ENCODE data around the gene TEX44.
A peak's percentile ranks its signal among the peaks of the same experiment; 100 is the strongest.

Gene TEX44

DNA sequence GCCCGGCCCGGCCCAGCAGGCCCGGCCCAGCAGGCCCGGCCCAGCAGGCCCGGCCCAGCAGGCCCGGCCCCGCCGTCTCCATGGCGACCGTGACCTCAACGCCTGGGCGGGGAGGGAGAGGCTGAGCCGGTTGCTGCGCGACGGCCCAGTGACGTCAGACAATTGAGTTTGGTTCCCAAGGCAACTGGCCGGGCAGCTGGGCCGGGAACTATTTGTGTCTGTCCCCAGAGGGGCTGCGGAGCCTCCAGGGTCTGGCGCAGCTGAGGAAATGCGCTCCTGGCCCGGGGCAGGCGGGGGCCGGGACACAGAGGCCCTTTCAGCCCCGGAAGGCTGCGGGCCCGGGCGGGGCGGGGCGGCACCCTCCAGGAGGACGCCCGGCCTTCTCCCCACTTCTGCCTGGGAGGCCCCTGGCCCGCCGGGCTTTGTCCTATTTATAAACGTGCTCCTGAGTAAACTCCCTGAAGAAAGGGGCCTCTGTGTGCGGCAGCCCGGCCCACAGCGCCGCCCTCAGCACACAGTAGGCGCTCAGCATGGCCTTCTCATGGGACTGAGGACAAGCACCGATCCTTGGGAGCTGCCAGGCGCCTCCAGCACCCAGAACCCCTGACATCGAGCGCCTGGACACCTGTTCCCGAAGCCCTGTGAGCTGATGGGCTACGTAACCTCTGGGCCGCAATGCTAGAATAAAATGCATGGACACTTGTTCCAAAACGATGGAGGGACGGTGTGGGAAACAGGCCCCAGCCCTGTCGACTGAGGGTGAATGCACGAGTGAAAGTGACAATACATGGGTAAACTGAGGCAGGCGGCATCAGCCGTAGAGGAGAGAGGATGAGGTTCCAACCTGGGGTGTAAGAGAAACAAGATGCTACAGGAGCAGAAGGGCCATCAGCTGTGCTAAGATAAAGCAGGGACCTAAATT lies 12.3 kb downstream of the TEX44 start:
- DNase-seq (ENCODE audit: low read depth in 2 of 2) = peak; percentile 88 to 90

- DNase-seq (ENCODE audit: low read depth in 2 of 2) = no peak
Observed at GRCh38 chr2:231605607-231606091, 13.0 kb downstream of the TEX44 start.

GRCh38 chr2:231606941-231607340 lies 14.3 kb downstream of the TEX44 start:
- DNase-seq (ENCODE audit: low read depth in 2 of 2) = no peak

GRCh38 chr2:231611273-231612108 lies 18.8 kb downstream of the TEX44 start:
- peak; percentile 57 to 61 for DNase-seq (ENCODE audit: low read depth in 2 of 2)

- no peak for DNase-seq (ENCODE audit: low read depth in 2 of 2)
Observed at GRCh38 chr2:231612109-231612455, 19.4 kb downstream of the TEX44 start.

- peak; percentile 92 to 95 for DNase-seq (ENCODE audit: low read depth in 2 of 2)
Observed at GRCh38 chr2:231612456-231613330, 20.0 kb downstream of the TEX44 start.

- DNase-seq (ENCODE audit: low read depth in 2 of 2) = no peak
Observed at GRCh38 chr2:231613331-231613662, 20.6 kb downstream of the TEX44 start.

DNA sequence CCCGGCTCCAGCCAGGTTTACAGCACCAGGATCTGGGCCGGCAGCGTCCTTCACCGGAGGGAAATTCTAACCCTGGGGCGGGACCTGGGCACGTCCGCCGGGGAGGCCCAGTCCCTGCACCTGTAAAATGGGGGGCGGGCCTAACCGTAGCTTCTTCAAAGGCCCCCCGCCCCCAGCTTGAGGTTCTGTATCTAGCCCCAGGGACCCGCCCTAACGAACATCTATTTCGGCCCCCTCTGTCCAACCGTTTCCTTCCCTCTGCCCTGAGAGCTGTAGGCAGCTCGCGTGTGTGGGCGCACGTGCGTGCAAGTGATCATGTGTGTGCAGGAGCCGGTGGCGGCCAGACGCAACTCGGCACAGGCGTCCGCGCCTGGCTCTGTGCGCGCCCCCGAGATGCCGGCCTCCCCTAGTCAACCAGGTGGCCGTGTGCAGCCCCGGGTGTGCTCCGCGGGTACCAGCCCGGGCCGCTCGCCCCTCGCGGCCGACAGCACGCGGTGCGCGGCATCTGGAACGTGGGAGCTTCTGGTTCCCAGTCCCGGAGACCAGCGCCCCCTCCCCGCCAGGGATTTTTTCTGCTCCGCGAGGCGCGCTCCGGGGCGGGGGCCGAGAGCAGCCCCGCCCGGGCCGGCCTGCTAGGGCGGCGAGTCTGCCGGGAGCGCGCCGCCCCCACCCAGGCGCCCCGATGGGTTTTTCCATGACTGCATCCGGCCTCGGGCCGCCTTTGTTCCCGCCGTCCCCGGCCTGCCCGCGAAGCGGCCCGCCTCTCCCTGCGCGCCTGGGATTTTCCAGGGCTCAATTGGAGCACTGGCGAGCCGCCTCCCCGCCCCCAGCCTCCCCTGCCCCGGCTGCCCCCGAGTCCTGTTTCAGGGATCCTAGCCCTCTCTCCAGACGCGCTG lies 21.2 kb downstream of the TEX44 start:
- peak; percentile 88 to 89 for DNase-seq (ENCODE audit: low read depth in 2 of 2)

- peak in 1 of 2 donors; percentile 42 for DNase-seq (ENCODE audit: low read depth in 2 of 2)
Observed at GRCh38 chr2:231614559-231615057, 21.9 kb downstream of the TEX44 start.

DNA sequence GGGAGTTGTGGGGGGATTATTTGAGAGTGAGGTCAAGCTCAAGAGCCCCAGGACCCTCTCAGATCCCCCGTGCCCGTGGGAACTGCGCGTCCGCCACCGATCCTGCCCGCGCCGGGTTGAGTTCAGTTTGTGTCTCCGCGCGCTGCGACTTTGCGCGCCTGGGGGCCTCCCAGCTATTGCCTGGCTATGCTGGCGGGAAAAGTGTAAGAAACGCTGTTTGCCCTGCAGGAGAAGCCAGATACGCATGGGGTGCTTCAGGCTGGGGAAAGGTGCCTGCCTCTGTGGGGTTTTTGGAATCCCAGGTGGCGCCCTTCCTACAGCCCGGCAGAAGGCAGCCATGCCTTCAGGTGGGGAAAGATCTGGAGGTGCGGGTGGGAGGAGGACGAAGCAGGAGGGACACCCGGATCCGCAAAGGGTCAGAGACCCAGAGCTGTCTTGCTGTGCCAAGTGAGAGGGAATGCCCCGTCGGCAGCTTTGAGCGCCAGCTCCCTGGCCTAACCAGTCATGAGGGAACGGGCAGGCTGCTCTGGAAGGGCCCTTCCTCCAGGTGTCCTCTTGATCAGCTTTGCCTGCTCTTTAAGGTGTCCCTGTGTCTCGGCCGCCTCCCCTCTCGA lies 22.5 kb downstream of the TEX44 start:
- DNase-seq (ENCODE audit: low read depth in 2 of 2) = no peak

- DNase-seq (ENCODE audit: low read depth in 2 of 2) = no peak
Observed at GRCh38 chr2:231616296-231616695, 23.6 kb downstream of the TEX44 start.

DNA sequence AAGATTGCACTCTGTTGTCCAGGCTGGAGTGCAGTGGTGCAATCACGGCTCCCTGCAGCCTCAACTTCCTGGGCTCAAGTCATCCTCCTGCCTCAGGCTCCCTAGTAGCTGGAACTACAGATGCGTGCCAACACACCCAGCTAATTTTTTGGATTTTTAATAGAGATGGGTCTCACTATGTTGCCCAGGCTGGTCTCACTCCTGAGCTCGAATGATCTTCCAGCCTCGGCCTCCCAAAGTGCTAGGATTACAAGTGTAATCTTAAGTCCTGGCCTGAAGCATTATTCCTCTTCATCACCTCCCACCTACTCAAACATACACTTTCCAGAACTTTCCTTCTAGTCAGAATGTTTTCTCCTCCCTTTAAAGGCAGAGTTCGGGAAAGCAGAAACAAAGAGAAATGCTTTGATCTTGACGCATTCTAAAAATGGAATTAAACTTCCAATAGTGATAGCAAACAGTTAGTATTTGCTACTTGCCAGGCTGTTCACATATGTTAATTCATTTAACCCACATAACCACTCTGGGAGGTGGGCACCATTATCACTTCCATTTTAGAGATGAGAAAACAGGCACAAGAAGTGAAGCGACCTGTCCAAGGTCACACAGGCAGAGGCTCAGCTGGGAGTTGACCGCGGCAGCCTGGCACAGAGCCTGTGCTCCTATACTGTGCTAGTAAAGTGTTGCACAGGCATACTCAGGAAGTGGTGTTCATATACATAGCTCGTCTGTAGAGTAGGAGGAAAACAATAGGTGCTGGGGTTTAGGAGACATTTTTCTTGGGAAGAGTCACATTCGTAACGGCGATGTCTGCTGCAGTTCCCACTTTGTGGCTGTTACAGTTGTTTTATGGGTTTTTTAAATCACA lies 24.6 kb downstream of the TEX44 start:
- DNase-seq (ENCODE audit: low read depth in 2 of 2) = no peak

GRCh38 chr2:231621051-231621879 lies 28.6 kb downstream of the TEX44 start:
- DNase-seq (ENCODE audit: low read depth in 2 of 2) = no peak

- DNase-seq (ENCODE audit: low read depth in 2 of 2) = no peak
Observed at GRCh38 chr2:231622963-231623362, 30.3 kb downstream of the TEX44 start.

GRCh38 chr2:231626449-231626848 lies 33.8 kb downstream of the TEX44 start:
- DNase-seq (ENCODE audit: low read depth in 2 of 2) = no peak

DNA sequence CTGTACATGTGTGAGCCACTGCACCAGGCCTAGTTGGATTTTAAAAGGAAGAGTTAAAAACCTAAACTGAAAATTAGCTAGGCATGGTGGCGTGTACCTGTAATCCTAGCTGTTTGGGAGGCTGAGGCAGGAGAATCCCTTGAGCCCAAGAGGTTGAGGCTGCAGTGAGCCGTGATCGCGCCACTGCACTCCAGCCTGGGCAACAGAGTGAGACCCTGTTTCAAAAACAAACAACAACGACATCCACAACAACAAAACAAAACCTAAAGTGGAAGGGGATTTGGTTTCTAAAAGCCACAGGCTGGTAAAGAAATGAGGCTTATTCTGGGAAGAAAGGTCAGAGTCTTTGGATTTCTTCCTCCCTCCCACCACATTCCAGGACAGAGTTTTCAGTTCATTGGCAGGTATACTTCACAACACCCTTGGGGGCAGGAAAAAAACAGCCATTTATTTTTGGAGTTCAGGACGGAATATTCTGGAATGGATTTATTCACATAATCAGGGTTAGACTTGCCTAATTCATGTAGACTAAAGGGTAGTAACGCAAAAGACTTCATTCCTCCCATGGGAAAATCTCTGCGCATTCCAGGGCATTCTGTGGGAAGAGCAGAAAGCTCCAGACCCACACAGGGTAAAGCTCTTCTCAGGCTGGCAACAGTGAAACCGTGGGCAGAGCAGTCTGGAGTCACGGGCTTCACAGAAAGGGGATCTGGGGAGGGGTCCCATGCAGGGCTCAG lies 34.9 kb downstream of the TEX44 start:
- DNase-seq (ENCODE audit: low read depth in 2 of 2) = no peak

DNA sequence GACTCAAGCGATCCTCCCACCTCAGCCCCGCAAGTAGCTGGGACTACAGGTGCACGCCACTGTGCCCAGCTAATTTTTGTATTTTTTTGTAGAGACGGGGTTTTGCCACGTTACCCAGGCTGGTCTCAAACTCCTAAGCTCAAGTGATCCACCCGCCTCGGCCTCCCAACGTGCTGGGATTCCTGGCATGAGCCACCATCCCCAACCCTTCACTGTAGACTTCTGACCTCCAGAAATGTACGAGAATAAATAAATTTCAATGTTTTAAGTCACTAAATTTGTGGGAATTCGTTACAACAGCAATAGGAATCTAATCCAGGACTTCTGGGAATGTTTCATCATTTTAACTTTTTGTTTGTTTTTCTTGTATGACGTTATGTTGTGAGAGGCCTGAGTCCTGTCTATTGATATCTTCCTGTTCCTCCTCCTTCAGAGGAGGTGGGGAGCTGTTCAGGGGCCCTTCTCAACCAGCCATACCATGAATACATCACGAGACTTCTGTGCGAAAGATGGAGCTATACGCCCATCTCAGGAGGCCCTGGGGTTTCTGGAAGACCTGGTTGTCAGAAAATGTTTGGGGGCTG lies 40.0 kb downstream of the TEX44 start:
- DNase-seq (ENCODE audit: low read depth in 2 of 2) = no peak
